NT2/D1 (cell line): ENCODE measurements around the gene GRHPR.

ENCODE experiments used
- DNase-seq: peaks from one replicate; pipeline ENCODE4 v3.0.0-alpha.2; 2011; ENCODE audit warnings: low read depth, low spot score
- H3K27me3 ChIP-seq: 2 replicates; pipeline ENCODE4 v1.6.0; 2011; ENCODE audit warnings: mild to moderate bottlenecking; ENCODE audit not compliant: insufficient read length, insufficient read depth
- H3K36me3 ChIP-seq: 2 replicates; pipeline ENCODE4 v1.6.1; 2011; ENCODE audit warnings: mild to moderate bottlenecking, low read length, mixed read lengths; ENCODE audit not compliant: insufficient read depth, insufficient read length
- H3K4me1 ChIP-seq: 2 replicates; pipeline ENCODE4 v1.5.1; 2011; ENCODE audit not compliant: insufficient read depth, insufficient read length
- H3K4me3 ChIP-seq: 2 replicates; pipeline ENCODE4 v1.5.1; 2011; ENCODE audit warnings: low read depth; ENCODE audit not compliant: insufficient read length
- H3K9ac ChIP-seq: 2 replicates; pipeline ENCODE4 v1.6.0; 2011; ENCODE audit warnings: low read depth; ENCODE audit not compliant: insufficient read length
- H3K9me3 ChIP-seq: 2 replicates; pipeline ENCODE4 v1.5.1; 2011; ENCODE audit warnings: mild to moderate bottlenecking, low read length; ENCODE audit not compliant: insufficient read depth
- SUZ12 ChIP-seq: IDR thresholded peaks from 2 replicates; pipeline ENCODE4 v1.6.1; 2011; ENCODE audit not compliant: insufficient read length, insufficient read depth; ENCODE audit errors: extremely low read depth
- YY1 ChIP-seq: IDR thresholded peaks from 2 replicates; pipeline ENCODE4 v1.6.1; 2011; ENCODE audit not compliant: insufficient read length, insufficient read depth
- ZNF274 ChIP-seq: IDR thresholded peaks from 2 replicates; pipeline ENCODE4 v1.6.1; 2011; ENCODE audit warnings: mild to moderate bottlenecking, low read depth, low read length

Gene GRHPR

DNA sequence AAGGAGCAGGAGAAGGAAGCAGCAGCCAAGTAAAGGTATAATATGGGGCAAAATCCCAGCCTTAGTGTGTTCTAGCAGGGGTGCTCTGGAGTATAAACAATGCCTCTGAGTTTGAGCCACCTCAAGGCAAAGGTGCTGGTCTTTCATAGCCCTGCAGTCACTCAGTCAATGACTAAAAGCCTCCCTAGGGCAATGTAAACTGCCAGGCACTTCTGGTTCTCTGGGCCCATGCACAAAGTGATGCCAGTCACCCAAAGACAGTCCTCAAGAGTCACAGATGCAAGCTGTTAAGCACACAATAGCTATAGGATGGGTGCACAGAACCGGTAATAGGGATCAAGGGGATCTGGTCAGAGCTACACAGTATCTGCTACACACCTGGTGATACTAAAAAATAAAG, 30.1 kb downstream of the GRHPR start:
- DNase-seq = no peak
- H3K4me3 ChIP-seq = no peak overlapping the region
- H3K9me3 ChIP-seq = peaks cover 3% of the 10 kb centered on the region; the same call in 1 of the 2 replicates
- peaks cover 3% of the 10 kb centered on the region for H3K4me1 ChIP-seq
- TF ChIP-seq SUZ12 (no peak), YY1 (no peak), ZNF274 (no peak)
- H3K27me3 ChIP-seq = no peaks in the 10 kb centered on the region
- H3K36me3 ChIP-seq = peaks cover 40% of the 10 kb centered on the region
- H3K9ac ChIP-seq = no peak overlapping the region

DNA sequence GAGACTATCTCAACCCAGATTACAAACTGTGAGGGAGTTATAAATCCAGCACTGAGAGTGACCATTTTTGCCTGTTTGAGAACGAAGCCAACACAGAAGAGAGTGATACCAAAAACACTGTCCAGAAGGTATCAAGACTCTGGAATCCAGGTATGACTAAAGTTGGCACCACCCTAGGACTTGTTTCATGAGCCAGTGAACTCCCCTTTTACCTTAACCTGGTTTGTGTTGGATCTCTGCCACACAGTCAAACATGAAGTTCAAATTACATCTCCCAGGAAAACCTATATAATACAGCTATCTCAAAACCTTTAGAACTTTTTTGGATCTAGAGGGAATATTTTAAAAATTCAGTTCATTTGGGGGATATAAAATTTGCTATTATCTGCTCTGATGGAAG, 31.3 kb downstream of the GRHPR start:
- Histone ChIP-seq H3K27me3 (no peaks in the 10 kb centered on the region), H3K9me3 (peaks cover 3% of the 10 kb centered on the region; the same call in 1 of the 2 replicates), H3K36me3 (peaks cover 37% of the 10 kb centered on the region), H3K4me3 (no peak overlapping the region), H3K4me1 (peaks cover 3% of the 10 kb centered on the region), H3K9ac (no peak overlapping the region)
- DNase-seq = no peak
- no peak for TF ChIP-seq YY1
- no peak for TF ChIP-seq SUZ12
- no peak for TF ChIP-seq ZNF274

DNA sequence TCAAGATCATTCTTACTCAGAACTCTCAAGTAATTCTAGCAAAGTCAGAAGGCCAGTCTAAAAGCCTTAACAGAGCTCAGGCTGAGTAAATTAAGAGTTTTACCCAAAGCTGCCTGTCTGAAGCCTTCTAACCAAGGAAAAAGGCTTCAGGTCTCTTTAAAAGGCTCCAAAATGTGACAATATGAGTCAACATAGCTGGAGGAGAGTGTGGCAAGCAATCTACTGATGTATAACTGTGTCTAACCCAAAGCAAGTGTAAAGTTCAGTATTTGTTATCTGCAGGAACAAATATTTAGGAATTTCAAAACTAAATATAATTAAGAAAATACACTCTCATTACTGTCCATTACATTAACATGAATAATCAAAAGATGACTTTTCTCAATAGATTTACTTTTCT, 31.7 kb downstream of the GRHPR start:
- no peak for DNase-seq
- Histone ChIP-seq H3K4me1 (peaks cover 3% of the 10 kb centered on the region), H3K27me3 (no peaks in the 10 kb centered on the region), H3K9ac (no peak overlapping the region), H3K9me3 (peaks cover 3% of the 10 kb centered on the region; the same call in 1 of the 2 replicates), H3K4me3 (no peak overlapping the region), H3K36me3 (peaks cover 33% of the 10 kb centered on the region)
- no peak for TF ChIP-seq SUZ12
- TF ChIP-seq ZNF274 = no peak
- no peak for TF ChIP-seq YY1

DNA sequence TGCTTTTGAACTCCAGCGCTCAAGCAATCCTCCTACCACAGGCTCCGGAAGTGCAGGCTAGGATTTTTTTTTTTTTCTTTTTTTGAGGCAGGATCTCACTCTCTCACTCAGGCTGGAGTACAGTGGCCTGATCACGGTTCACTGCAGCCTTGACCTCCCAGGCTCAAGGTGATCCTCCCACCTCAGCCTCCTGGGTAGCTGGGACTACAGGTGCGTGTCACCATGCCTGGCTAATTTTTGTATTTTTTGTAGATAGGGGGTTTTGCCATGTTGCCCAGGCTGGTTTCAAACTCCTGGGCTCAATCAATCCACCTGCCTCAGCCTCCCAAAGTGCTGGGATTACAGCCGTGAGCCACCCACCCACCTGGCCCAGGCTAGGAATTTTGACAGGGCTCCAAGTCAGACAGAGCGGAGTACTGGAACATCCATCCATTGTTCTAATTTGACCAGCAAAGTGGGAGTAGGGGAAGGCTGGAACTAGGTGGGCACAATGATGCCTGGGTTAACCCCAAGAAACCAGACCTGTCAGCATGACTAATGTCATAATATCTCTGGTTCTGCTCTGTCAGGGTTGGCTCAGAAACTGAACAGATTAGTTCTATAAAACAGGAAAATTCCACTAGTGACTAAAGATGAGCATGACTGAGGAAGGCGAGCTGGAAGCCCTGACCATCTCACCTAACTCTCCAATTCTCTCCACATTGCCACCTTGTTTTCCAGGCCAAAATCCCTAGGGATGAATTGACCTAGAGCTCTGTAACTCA, 33.6 kb downstream of the GRHPR start:
- no peak for DNase-seq
- Histone ChIP-seq H3K4me1 (peaks cover 3% of the 10 kb centered on the region), H3K9me3 (peaks cover 3% of the 10 kb centered on the region; the same call in 1 of the 2 replicates), H3K36me3 (peaks cover 21% of the 10 kb centered on the region), H3K4me3 (no peak overlapping the region), H3K27me3 (no peaks in the 10 kb centered on the region), H3K9ac (no peak overlapping the region)
- TF ChIP-seq SUZ12 = no peak
- TF ChIP-seq ZNF274 = no peak
- no peak for TF ChIP-seq YY1

DNA sequence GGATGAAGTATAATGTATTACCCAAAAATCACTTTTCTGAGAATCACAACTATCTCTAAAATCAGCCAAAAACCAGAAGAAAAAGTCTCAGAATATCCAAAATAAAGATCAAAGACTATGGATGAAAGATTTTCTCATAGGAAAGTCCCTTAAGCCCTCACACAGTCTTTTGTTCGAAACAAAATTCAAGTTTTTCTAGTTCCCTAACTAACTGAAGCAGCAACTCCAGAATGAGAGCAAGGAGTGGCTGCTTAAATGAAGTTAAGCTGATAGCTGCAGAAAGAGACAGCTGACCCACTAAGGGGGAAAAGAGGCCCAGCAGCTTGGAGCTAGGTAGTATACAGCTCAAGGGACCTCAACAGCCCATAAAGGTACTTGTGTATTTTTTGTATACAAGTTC, 34.3 kb downstream of the GRHPR start:
- Histone ChIP-seq H3K9ac (no peak overlapping the region), H3K4me1 (peaks cover 3% of the 10 kb centered on the region), H3K27me3 (no peaks in the 10 kb centered on the region), H3K4me3 (no peak overlapping the region), H3K9me3 (peaks cover 3% of the 10 kb centered on the region; the same call in 1 of the 2 replicates), H3K36me3 (peaks cover 21% of the 10 kb centered on the region)
- no peak for DNase-seq
- TF ChIP-seq ZNF274 (no peak), SUZ12 (no peak), YY1 (no peak)

DNA sequence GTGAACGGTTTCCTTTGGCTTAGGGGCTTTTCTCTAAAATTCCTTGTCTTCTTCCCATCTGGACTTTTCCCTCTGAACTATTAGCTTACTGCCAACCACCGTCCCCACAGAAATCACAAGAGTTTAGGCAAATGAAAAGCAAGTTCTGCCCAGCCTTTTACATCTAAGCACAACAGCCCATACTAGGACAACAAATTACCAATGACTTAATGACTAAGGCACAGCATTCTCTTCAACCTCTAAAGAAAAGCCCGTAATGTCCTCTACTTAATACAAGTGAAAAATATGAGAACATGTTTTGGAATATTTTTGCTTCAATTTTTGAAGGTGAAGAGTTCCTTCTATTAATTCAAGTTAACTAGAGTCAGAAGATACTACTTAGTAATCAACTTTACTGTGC, 41.5 kb downstream of the GRHPR start:
- H3K9me3 ChIP-seq = no peaks in the 10 kb centered on the region

DNA sequence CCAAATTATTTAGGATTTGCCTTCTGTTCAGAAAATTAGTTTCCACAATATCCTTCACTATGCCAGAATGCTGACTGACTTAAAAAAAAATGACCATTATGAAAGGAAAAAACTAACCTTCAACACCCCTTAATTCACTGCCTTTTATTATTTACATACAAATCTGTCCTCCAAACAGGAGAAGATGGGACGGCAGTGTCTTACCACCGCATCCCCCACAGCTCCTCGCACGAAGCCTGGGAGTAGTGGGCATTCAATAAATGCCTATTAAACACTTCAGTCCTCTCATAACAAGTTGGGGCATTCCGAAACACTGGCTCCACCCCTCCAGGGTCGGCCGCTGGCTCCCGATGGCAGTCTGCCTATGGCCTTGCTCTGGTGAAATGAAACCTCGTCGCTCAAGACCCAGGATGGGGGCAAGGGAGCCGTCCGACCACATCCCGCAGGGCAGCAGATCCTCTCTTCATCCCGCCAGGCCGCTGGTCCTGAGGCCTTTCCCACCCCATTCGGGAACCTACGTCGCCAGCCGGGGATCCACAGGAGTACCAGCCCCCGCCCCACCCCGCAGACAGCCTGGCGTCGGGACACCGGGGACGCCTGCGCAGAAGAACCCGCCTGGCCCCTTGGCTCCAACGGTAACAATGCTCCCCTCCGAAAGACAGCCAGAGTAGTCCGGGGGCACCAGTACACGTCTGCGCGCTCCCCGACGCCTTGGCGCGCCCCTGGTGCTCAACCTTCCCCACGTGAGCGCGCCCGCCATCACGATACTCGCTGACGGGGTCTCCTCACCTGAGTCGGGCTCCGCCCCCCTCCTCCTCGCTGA, 42.1 kb downstream of the GRHPR start:
- Histone ChIP-seq H3K27me3 (no peaks in the 10 kb centered on the region), H3K4me3 (peak overlapping the region; percentile 86), H3K9me3 (no peaks in the 10 kb centered on the region), H3K9ac (peak overlapping the region; percentile 98), H3K4me1 (peaks cover 3% of the 10 kb centered on the region), H3K36me3 (peaks cover 11% of the 10 kb centered on the region)
- DNase-seq = no peak
- TF ChIP-seq YY1 = no peak

More for the DNA sequence above, 41.5 kb downstream of the GRHPR start:
- Histone ChIP-seq H3K4me1 (peaks cover 3% of the 10 kb centered on the region), H3K27me3 (no peaks in the 10 kb centered on the region), H3K9ac (peak overlapping the region; percentile 98), H3K36me3 (peaks cover 11% of the 10 kb centered on the region), H3K4me3 (peak overlapping the region; percentile 86)
- DNase-seq = no peak
- TF ChIP-seq ZNF274 (no peak), SUZ12 (no peak), YY1 (no peak)
